Esophagus squamous epithelium (tissue), 5 donors: Measurements from ENCODE around the gene TCF12. TPM values are rescaled to one million over a fixed set of nuclear protein-coding genes. Genes with fewer than 3 reads are reported as not detected.
A peak's percentile ranks its signal among the peaks of the same experiment; 100 is the strongest.
"Not testable (repeated sequence)": the region's sequence is repeated elsewhere in the genome, so short reads cannot be mapped to it uniquely, and the experiment has no call there.

Source experiments
- DNase-seq: peaks from one replicate; lab custom pipeline; 2025; lab: John Stamatoyannopoulos, UW
- H3K27ac ChIP-seq, 4 donors: fragments of 200-600 bp; sonication (generic); one replicate each; pipeline ENCODE4 v1.5.1; 2016 to 2019; ENCODE audit warnings: mild to moderate bottlenecking in 1 of 4
- H3K27me3 ChIP-seq, 4 donors: fragments of 200-600 bp; sonication (generic); 1 replicate in 3 of 4; 2 replicates in 1 of 4; pipeline versions ENCODE4 v1.5.1 to v1.6.0; 2017 to 2021; ENCODE audit warnings: antibody characterized with exemption in 1 of 4
- H3K36me3 ChIP-seq, 3 donors: fragments of 200-600 bp; sonication (generic); one replicate each; pipeline ENCODE4 v1.5.1; 2016 to 2019
- H3K4me1 ChIP-seq, 3 donors: fragments of 200-600 bp; sonication (generic); one replicate each; pipeline ENCODE4 v1.5.1; 2017 to 2019
- H3K4me3 ChIP-seq, 4 donors: fragments of 200-600 bp; sonication (generic); 1 replicate in 3 of 4; 2 replicates in 1 of 4; pipeline ENCODE4 v1.5.1; 2016 to 2019; ENCODE audit warnings: mild to moderate bottlenecking in 2 of 4, moderate library complexity in 1 of 4
- H3K9me3 ChIP-seq, 3 donors: fragments of 200-600 bp; sonication (generic); one replicate each; pipeline ENCODE4 v1.5.1; 2016 to 2019
- POLR2A ChIP-seq, 4 donors: fragments of 450-650 bp; IDR thresholded peaks; one replicate each; pipeline ENCODE4 v1.6.1; 2017; ENCODE audit warnings: antibody characterized with exemption in 4 of 4, mild to moderate bottlenecking in 4 of 4, moderate library complexity in 3 of 4
- WGBS, 2 donors: methylation state at CpG; one replicate each; pipeline ENCODE4 v1.1.5; 2018; 5-methylcytosine and 5-hydroxymethylcytosine counted together
- intact Hi-C: fragments of 100-400 bp; cut with DNase I; formaldehyde crosslinking; loops from one replicate; pipeline ENCODE4 v1.15.0; 2022
- total RNA-seq, 4 donors: library from RNA; depleted of rRNA; stranded (reverse); fragments of >200 nt; gene quantifications; one replicate each; pipeline ENCODE4 v1.1.0, GENCODE V29; 2016
- TF ChIP-seq, protein P1 (sequence below), 6 experiments: fragments of 450-650 bp in 4 of 6; fragments of 200-600 bp in 2 of 6; sonication (generic) in 2 of 6; IDR thresholded peaks; one replicate each; pipeline ENCODE4 v1.5.1; 2016 to 2019; ENCODE audit warnings: antibody characterized with exemption in 6 of 6, mild to moderate bottlenecking in 4 of 6, moderate library complexity in 4 of 6
- donor health status: DM: yes; HTN: yes; CAD: no.

The TCF12 gene
- total RNA-seq, 4 donors from 2014 or later = 28.5 to 90.4 (median 51.3) TPM

DNA sequence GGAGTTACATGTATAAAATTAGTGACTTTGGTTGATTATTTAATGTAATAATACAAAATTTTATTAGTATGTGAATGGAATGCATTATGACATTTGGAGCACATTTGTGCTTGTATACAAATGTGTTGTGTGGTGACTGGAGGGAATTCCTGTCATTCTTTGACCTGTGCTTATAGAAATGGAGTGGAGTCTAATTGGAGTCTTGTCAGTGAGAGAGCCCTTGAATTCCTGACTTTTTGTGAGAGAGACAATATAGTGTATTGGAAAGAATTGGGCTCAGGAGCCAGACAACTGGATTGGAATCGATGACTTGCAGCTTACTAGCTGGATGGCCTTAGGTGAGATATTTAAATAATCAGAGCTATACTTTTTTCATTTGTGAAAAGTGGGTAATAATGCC lies 9.4 kb downstream of the TCF12 start:
- 86 to 93% methylated on average over 1 of the region's 1 CpG for WGBS, 2 donors
- H3K4me3 ChIP-seq = no peak overlapping the region
- H3K9me3 ChIP-seq = no peaks in the 10 kb centered on the region
- H3K27me3 ChIP-seq = no peaks in the 10 kb centered on the region
- intact Hi-C loops = no loop called here
- peaks cover 0 to 25% (median 0%) of the 10 kb centered on the region in 3 donors for H3K36me3 ChIP-seq
- no peak for DNase-seq
- no peak overlapping the region for H3K27ac ChIP-seq
- peaks cover 0 to 92% (median 4%) of the 10 kb centered on the region in 3 donors for H3K4me1 ChIP-seq
- TF ChIP-seq, protein P1, sequence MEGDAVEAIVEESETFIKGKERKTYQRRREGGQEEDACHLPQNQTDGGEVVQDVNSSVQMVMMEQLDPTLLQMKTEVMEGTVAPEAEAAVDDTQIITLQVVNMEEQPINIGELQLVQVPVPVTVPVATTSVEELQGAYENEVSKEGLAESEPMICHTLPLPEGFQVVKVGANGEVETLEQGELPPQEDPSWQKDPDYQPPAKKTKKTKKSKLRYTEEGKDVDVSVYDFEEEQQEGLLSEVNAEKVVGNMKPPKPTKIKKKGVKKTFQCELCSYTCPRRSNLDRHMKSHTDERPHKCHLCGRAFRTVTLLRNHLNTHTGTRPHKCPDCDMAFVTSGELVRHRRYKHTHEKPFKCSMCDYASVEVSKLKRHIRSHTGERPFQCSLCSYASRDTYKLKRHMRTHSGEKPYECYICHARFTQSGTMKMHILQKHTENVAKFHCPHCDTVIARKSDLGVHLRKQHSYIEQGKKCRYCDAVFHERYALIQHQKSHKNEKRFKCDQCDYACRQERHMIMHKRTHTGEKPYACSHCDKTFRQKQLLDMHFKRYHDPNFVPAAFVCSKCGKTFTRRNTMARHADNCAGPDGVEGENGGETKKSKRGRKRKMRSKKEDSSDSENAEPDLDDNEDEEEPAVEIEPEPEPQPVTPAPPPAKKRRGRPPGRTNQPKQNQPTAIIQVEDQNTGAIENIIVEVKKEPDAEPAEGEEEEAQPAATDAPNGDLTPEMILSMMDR (IDR thresholded peaks at IDR 0.05) = no peak
- no peak for TF ChIP-seq POLR2A (IDR thresholded peaks at IDR 0.05)

DNA sequence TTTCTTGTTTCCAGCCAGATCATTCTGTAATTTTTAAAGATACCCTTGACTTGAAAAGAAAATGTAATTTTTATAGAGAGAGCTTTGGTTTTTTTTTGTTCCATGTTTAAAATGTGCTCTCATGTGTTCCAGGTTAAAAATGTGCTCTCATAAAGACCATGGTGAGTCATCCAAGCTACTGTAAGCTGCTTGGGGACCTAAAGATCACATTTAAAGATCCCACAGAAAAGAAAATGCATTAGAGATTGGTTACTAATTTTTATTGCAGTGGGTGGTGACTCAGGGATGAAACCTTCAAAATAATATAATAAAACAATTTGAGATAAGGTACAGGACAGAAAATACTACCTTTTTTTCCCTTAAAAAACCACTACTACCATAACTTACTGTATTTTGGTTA lies 11.0 kb downstream of the TCF12 start:
- intact Hi-C loops = no loop called here
- H3K9me3 ChIP-seq = no peaks in the 10 kb centered on the region
- peaks cover 0 to 77% (median 4%) of the 10 kb centered on the region in 3 donors for H3K4me1 ChIP-seq
- no peak for DNase-seq
- TF ChIP-seq, protein P1 (IDR thresholded peaks at IDR 0.05) = no peak
- no peak for TF ChIP-seq POLR2A (IDR thresholded peaks at IDR 0.05)
- no peak overlapping the region for H3K4me3 ChIP-seq
- no peaks in the 10 kb centered on the region for H3K27me3 ChIP-seq
- no peak overlapping the region for H3K27ac ChIP-seq
- peaks cover 0 to 16% (median 0%) of the 10 kb centered on the region in 3 donors for H3K36me3 ChIP-seq

DNA sequence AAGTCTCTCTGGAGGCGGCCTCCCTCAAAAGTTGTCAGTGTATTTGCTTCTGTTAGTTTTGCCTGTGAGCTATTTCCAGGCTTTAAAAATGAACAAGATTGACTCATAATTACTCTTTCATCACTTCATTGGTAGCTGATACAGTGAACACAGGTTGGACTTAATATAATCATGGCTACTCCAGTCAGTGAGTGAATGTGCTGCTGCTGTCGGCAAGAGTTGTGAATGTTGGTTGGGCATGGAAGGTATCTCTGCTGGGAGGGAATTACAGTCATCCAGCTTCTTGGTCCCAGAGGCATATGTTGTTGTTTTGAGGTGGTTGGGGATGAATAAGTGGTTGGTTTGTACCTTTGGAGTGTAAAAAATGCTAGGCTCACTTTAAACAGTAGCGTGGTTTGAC lies 11.5 kb downstream of the TCF12 start:
- H3K4me1 ChIP-seq = peaks cover 0 to 71% (median 4%) of the 10 kb centered on the region in 3 donors
- intact Hi-C loops = no loop called here
- no peak for TF ChIP-seq POLR2A (IDR thresholded peaks at IDR 0.05)
- TF ChIP-seq, protein P1 (IDR thresholded peaks at IDR 0.05) = no peak
- DNase-seq = no peak
- H3K4me3 ChIP-seq = no peak overlapping the region
- 92 to 94% methylated on average over 3 of the region's 3 CpGs for WGBS, 2 donors
- H3K27ac ChIP-seq = peak overlapping the region in 1 of 4 donors; percentile 40
- H3K9me3 ChIP-seq = no peaks in the 10 kb centered on the region
- H3K36me3 ChIP-seq = peaks cover 0 to 16% (median 0%) of the 10 kb centered on the region in 3 donors
- no peaks in the 10 kb centered on the region for H3K27me3 ChIP-seq

DNA sequence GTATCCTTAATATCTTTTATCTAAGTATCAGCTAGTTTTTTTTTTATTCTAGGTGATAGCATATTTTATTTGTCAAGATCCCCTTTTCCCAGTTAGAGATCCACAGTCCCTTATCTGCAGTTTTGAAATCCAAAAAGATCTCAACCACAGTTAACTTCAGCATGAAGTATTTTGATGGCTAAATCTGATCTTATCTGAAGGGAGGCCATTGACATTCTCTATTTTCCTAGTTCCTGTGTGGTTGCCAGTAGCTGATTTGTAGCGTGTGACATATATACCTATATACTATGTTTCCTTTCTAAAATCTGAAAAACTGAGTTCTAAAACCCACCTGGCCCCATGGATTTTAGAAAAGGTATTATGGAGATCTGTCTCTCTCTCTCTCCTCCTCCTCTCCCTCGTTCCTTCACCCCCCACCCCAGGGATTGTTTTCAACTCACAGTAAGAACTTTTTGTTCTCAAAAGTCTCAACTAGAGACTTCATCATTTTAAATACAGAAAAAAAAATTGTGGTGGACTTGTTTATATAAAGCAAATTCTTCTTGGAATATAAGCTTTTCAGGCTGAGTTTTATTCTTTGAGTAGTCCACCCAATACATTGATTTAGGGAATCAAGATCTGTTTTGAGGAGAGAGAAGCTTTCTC lies 12.3 kb downstream of the TCF12 start:
- 70 to 86% methylated on average over 2 of the region's 2 CpGs for WGBS, 2 donors
- intact Hi-C loops = no loop called here
- no peaks in the 10 kb centered on the region for H3K27me3 ChIP-seq
- no peak for DNase-seq
- TF ChIP-seq, protein P1 (IDR thresholded peaks at IDR 0.05) = no peak
- no peak for TF ChIP-seq POLR2A (IDR thresholded peaks at IDR 0.05)
- no peak overlapping the region for H3K4me3 ChIP-seq
- H3K36me3 ChIP-seq = peaks cover 0 to 17% (median 0%) of the 10 kb centered on the region in 3 donors
- H3K27ac ChIP-seq = peak overlapping the region in 2 of 4 donors; percentile 1 to 40
- H3K4me1 ChIP-seq = peaks cover 0 to 63% (median 4%) of the 10 kb centered on the region in 3 donors
- peaks cover 0 to 8% (median 0%) of the 10 kb centered on the region in 3 donors for H3K9me3 ChIP-seq

DNA sequence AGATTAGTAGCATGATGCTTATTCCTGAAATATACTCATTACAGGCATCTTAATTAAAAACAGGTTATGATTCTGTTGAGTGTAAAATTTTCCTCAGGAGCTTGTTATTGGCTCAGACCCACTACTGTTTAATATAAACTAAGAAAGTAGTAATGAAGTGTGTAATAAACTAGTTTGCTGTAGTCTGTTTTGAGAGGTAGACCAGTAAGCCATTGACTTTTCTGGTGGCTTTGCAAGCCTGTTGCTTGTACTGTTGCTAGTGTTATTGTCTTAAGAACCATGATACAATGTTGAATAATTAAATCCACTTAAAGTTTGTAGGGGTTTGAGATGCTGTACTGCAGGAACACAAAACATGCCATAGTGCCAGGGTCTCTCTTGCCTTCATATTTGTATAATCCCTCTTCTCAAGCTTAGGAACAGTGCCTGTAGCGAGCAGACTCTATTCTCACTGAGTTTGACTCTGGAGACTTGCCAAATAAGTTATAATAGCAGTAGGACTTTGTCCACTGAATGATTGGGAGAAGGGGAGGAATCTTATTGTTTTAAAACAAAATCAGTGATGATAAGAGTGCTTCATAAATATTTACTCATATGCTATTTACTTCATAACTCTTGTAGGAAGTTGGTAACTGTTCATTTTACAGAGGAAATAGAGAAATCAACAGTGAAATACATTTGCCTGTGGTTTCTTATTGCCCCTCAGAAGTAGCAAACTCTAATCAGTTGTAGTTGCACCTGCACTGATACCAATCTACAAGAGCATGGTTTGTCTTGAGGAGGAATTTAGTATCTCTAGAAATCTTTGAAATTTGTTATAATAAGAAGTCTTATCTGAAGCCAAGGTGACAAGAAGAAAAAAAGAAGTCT lies 13.4 kb downstream of the TCF12 start:
- H3K9me3 ChIP-seq = peaks cover 0 to 10% (median 0%) of the 10 kb centered on the region in 3 donors
- no peaks in the 10 kb centered on the region for H3K27me3 ChIP-seq
- H3K36me3 ChIP-seq = peaks cover 0 to 17% (median 0%) of the 10 kb centered on the region in 3 donors
- intact Hi-C loops = no loop called here
- H3K4me1 ChIP-seq = peaks cover 0 to 53% (median 4%) of the 10 kb centered on the region in 3 donors
- H3K4me3 ChIP-seq = no peak overlapping the region
- TF ChIP-seq, protein P1 (IDR thresholded peaks at IDR 0.05) = no peak
- no peak for TF ChIP-seq POLR2A (IDR thresholded peaks at IDR 0.05)
- H3K27ac ChIP-seq = peak overlapping the region in 1 of 4 donors; percentile 36
- DNase-seq = no peak
- 57 to 75% methylated on average over 1 of the region's 1 CpG for WGBS, 2 donors

DNA sequence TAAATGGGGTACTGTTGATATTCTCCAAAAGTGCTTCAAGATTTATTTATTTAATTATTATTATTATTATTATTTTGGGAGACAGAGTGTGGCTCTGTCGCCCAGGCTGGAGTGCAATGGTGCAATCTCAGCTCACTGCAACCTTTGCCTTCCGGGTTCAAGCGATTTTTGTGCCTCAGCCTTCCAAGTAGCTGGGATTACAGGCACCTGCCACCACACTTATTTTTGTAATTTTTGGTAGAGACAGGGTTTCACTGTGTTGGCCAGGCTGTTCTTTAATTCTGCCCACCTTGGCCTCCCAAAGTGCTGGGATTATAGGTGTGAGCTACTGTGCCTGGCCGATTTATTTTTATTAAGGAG lies 14.0 kb downstream of the TCF12 start:
- WGBS, 2 donors = 92% methylated on average over 4 of the region's 4 CpGs
- H3K9me3 ChIP-seq, intact Hi-C loops, H3K4me3 ChIP-seq, H3K27me3 ChIP-seq, DNase-seq, H3K27ac ChIP-seq: not testable (repeated sequence)
- Histone ChIP-seq H3K36me3 (peaks cover 0 to 17% (median 0%) of the 10 kb centered on the region in 3 donors), H3K4me1 (peaks cover 0 to 47% (median 4%) of the 10 kb centered on the region in 3 donors)
